Adrenal gland (tissue), 5 donors: ENCODE data around the gene SCAI.

Experiments
- CTCF ChIP-seq, 6 experiments: fragments of 450-650 bp in 4 of 6; fragments of 200-600 bp in 2 of 6; sonication (generic) in 1 of 6; IDR thresholded peaks; 1 replicate in 5 of 6; 2 replicates in 1 of 6; pipeline versions ENCODE4 v1.5.1 to v1.8.0; 2016 to 2021; ENCODE audit warnings: antibody characterized with exemption in 6 of 6, mild to moderate bottlenecking in 2 of 6, moderate library complexity in 1 of 6
- POLR2A ChIP-seq, 2 donors: fragments of 450-650 bp; IDR thresholded peaks; one replicate each; pipeline ENCODE4 v1.6.1; 2017; ENCODE audit warnings: antibody characterized with exemption in 2 of 2, mild to moderate bottlenecking in 2 of 2, moderate library complexity in 1 of 2
- donor health status: DM: no; HTN: no; CAD: no.

- TF ChIP-seq CTCF (IDR thresholded peaks at IDR 0.05) (no peak), POLR2A (IDR thresholded peaks at IDR 0.05) (no peak)
Measured at GRCh38 chr9:125079931-125080330, 63.4 kb downstream of the SCAI start.
